PC-3 (cell line): ENCODE data around the gene HMOX1.

Source experiments
- EZH2 ChIP-seq: fragments of 300-600 bp; sonication (generic); IDR thresholded peaks from one replicate; pipeline ENCODE4 v1.6.1; 2017; ENCODE audit warnings: antibody characterized with exemption, mild to moderate bottlenecking, low read length; ENCODE audit not compliant: unreplicated experiment
- EZH2phosphoT487 ChIP-seq: fragments of 300-600 bp; sonication (generic); IDR thresholded peaks from 2 replicates; pipeline ENCODE4 v1.6.1; 2018; ENCODE audit warnings: mild to moderate bottlenecking, antibody characterized with exemption, low read length, borderline replicate concordance
- TF ChIP-seq, protein P1 (sequence below): fragments of 300-600 bp; sonication (generic); conservative IDR thresholded peaks from 2 replicates; pipeline ENCODE4 v1.5.1; 2017; ENCODE audit warnings: antibody characterized with exemption, low read depth, mild to moderate bottlenecking, low read length

DNA sequence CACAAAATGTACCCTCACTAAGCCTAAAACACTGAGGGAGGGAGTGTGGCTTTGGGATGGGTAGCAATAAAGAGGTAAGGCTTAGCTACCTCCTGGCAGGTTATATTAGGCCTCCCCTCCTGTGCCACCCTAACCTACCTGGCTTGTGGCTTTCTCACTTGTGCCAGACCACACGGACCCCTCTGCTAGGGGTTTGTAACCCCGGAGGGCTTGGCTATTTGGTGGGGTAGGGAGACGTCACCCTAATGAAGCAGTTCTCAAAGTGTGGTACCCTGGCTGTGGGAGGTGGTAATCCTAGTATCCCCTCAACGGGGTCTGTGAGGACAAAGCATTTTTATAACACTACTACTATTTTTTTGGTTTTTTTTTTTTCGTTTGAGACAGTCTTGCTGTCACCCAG is 10.0 kb downstream of the HMOX1 start:
- TF ChIP-seq EZH2 (no peak), EZH2phosphoT487 (no peak)
- TF ChIP-seq, protein P1, sequence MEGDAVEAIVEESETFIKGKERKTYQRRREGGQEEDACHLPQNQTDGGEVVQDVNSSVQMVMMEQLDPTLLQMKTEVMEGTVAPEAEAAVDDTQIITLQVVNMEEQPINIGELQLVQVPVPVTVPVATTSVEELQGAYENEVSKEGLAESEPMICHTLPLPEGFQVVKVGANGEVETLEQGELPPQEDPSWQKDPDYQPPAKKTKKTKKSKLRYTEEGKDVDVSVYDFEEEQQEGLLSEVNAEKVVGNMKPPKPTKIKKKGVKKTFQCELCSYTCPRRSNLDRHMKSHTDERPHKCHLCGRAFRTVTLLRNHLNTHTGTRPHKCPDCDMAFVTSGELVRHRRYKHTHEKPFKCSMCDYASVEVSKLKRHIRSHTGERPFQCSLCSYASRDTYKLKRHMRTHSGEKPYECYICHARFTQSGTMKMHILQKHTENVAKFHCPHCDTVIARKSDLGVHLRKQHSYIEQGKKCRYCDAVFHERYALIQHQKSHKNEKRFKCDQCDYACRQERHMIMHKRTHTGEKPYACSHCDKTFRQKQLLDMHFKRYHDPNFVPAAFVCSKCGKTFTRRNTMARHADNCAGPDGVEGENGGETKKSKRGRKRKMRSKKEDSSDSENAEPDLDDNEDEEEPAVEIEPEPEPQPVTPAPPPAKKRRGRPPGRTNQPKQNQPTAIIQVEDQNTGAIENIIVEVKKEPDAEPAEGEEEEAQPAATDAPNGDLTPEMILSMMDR = no peak
